ENCODE measurements around the gene ATXN2. TPM values are rescaled to one million over a fixed set of nuclear protein-coding genes. Genes with fewer than 3 reads are reported as not detected.
"Not testable (repeated sequence)": the region's sequence is repeated elsewhere in the genome, so short reads cannot be mapped to it uniquely, and the experiment has no call there.

The ATXN2 gene
- total RNA-seq, 3 donors from 2014 or later: 49.9 to 82.5 (median 55.4) TPM

DNA sequence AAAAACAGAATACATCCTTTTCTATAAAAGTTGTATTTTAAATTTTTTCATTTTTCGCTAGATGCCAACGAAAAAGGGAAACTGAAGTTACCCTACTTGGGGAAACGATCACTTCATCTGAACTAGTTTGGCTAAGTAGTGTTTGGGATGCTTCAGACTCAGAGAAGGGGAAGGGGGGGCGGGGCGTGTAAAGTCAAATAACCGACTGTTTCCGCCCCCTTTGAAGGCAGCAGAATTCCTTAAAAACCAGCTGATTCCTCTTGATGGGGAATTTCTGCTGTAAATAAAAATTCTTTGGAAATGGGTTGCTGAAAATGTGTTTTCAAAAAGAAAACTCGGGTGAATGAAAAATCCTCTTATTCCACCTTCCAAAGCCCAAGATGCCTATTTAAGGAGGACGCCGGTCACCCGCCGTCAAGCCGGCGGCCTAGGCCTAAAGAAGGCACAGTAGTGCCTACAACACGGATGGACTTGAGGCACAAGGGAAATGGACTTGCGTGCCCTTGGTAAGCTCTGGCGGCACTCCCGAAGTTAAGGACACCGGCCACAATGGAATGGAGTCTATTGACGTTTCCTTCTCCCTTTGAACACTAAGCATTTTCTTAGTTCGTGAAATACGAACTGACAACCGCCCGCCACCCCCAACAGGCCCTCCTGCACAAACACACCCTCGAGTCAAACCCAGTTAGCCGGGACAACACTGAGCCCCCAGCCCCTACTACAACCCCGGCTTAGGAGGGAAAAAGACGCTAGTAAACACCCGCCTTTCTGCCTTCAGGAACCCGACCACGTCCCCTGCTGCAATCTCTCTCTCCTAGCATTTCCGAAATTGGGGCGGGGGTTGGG, 1.9 kb downstream of the ATXN2 start:
- H3K9me3 ChIP-seq: no peaks in the 10 kb centered on the region
- peaks cover 13% of the 10 kb centered on the region for H3K4me1 ChIP-seq (ENCODE audit: low read depth)
- peak; percentile 59 for ATAC-seq
- DNase-seq: peak; percentile 66 to 73 (median 69)
- intact Hi-C loops (cut with DNase I, micrococcal nuclease): no loop called here
- H3K4me3 ChIP-seq: peak overlapping the region; percentile 94
- H3K36me3 ChIP-seq (ENCODE audit: low read depth): no peaks in the 10 kb centered on the region
- TF ChIP-seq CTCF (IDR thresholded peaks at IDR 0.05): no peak

GRCh38 chr12:111595341-111595835, 3.7 kb downstream of the ATXN2 start:
- peaks cover 13% of the 10 kb centered on the region for H3K4me1 ChIP-seq (ENCODE audit: low read depth)
- H3K9me3 ChIP-seq; ATAC-seq; intact Hi-C loops (cut with DNase I, micrococcal nuclease); H3K4me3 ChIP-seq; DNase-seq; H3K36me3 ChIP-seq (ENCODE audit: low read depth): not testable (repeated sequence)

DNA sequence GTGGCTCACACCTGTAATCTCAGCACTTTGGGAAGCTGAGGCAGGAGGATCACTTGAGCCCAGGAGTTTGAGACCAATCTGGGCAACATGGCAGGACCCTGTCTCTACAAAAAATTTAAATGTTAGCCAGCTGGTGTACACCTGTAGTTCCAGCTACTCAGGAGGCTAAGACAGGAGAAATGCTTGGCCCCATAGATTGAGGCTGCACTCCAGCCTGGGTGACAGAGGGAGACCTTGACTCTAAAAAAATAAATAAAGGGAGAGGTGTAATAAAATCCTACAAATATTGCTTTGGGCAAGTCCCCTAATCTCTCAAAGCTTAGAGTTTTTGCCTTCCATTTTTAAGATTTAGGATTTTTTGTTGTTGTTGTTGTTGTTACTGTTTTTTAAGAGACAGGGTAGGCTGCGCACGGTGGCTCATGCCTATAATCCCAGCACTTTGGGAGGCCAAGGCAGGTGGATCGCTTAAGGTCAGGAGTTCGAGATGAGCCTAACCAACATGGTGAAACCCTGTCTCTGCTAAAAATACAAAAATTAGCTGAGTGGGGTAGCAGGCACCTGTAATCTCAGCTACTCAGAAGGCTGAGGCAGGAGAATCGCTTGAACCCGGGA, 7.6 kb downstream of the ATXN2 start:
- not testable (repeated sequence) for DNase-seq

DNA sequence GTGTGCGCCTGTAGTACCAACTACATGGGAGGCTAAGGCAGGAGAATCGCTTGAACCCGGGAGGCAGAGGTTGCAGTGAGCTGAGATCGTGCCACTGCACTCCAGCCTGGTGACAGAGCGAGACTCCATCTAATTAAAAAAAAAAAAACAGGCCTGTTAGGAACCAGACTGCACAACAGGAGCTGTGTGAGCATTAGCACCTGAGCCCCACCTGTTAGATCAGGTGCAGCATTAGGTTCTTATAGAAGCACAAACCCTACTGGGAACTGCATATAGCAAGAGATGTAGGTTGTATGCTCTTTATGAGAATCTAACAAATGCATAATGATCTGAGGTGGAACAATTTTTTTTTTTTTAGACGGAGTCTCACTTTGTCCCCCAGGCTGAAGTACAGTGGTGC, 8.6 kb downstream of the ATXN2 start:
- Histone ChIP-seq H3K4me3 (no peak overlapping the region), H3K4me1 (ENCODE audit: low read depth) (peaks cover 6% of the 10 kb centered on the region), H3K36me3 (ENCODE audit: low read depth) (no peaks in the 10 kb centered on the region), H3K9me3 (no peaks in the 10 kb centered on the region)
- TF ChIP-seq CTCF (IDR thresholded peaks at IDR 0.05): no peak
- intact Hi-C loops (cut with DNase I, micrococcal nuclease): no loop called here
- no peak for ATAC-seq
- no peak for DNase-seq

More for the DNA sequence above, 7.6 kb downstream of the ATXN2 start:
- H3K9me3 ChIP-seq; H3K4me3 ChIP-seq; intact Hi-C loops (cut with DNase I, micrococcal nuclease); ATAC-seq; H3K36me3 ChIP-seq (ENCODE audit: low read depth); H3K4me1 ChIP-seq (ENCODE audit: low read depth): not testable (repeated sequence)

DNA sequence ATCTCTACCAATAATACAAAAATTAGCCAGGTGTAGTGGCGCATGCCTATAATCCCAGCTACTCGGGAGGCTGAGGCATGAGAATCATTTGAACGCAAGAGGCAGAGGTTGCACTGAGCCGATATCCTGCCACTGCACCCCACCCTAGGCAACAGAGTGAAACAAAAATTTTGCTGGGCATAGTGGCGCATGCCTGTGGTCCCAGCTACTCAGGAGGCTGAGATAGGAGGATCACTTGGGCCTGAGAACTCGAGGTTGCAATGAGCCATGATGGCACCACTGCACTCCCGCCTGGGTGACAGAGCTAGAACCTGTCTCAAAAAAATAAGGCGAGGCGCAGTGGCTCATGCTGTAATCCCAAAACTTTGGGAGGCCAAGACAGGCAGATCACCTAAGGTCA, 9.5 kb downstream of the ATXN2 start:
- ATAC-seq: no peak
- intact Hi-C loops (cut with DNase I, micrococcal nuclease): no loop called here
- H3K4me3 ChIP-seq: no peak overlapping the region
- H3K9me3 ChIP-seq: no peaks in the 10 kb centered on the region
- no peak for DNase-seq
- H3K36me3 ChIP-seq (ENCODE audit: low read depth): no peaks in the 10 kb centered on the region
- TF ChIP-seq CTCF (IDR thresholded peaks at IDR 0.05): no peak
- peaks cover 11% of the 10 kb centered on the region for H3K4me1 ChIP-seq (ENCODE audit: low read depth)

- intact Hi-C loops (cut with DNase I, micrococcal nuclease): no loop called here
- no peak overlapping the region for H3K4me3 ChIP-seq
- H3K9me3 ChIP-seq: no peaks in the 10 kb centered on the region
- H3K4me1 ChIP-seq (ENCODE audit: low read depth): peaks cover 8% of the 10 kb centered on the region
- no peaks in the 10 kb centered on the region for H3K36me3 ChIP-seq (ENCODE audit: low read depth)
- no peak for DNase-seq
- ATAC-seq: no peak
- no peak for TF ChIP-seq CTCF (IDR thresholded peaks at IDR 0.05)
Measured at GRCh38 chr12:111588010-111588409, 11.1 kb downstream of the ATXN2 start.

Measured in mucosa of descending colon (tissue), 3 donors.